PC-3 (cell line): ENCODE results near the gene PI3.

Source experiments
- CTCF ChIP-seq: fragments of 300-600 bp; sonication (generic); conservative IDR thresholded peaks from 2 replicates; pipeline ENCODE4 v1.5.1; 2017; ENCODE audit warnings: antibody characterized with exemption, low read depth, mild to moderate bottlenecking, low read length
- EZH2 ChIP-seq: fragments of 300-600 bp; sonication (generic); IDR thresholded peaks from one replicate; pipeline ENCODE4 v1.6.1; 2017; ENCODE audit warnings: antibody characterized with exemption, mild to moderate bottlenecking, low read length; ENCODE audit not compliant: unreplicated experiment
- EZH2phosphoT487 ChIP-seq: fragments of 300-600 bp; sonication (generic); IDR thresholded peaks from 2 replicates; pipeline ENCODE4 v1.6.1; 2018; ENCODE audit warnings: mild to moderate bottlenecking, antibody characterized with exemption, low read length, borderline replicate concordance

- TF ChIP-seq CTCF (no peak), EZH2 (no peak), EZH2phosphoT487 (no peak)
These were observed 2.0 kb downstream of the PI3 start for GRCh38 chr20:45176526-45177267.
